Hematopoietic multipotent progenitor cell treated with erythropoietin and hydrocortisone succinate and interleukin-3 and kit ligand, for 6 days (in vitro differentiated cells): ENCODE results near the gene UROS.

Source experiments
- DNase-seq: peaks from one replicate; pipeline ENCODE4 v3.0.0-alpha.2; 2015

Gene UROS

GRCh38 chr10:125785791-125786190 is 37.3 kb downstream of the UROS start:
- DNase-seq, result no peak

- peak; percentile 8 for DNase-seq
Measured at GRCh38 chr10:125783957-125784356, 39.1 kb downstream of the UROS start.

- DNase-seq, result no peak
Measured at GRCh38 chr10:125783408-125783807, 39.6 kb downstream of the UROS start.

- DNase-seq, result no peak
Measured at GRCh38 chr10:125782616-125783015, 40.4 kb downstream of the UROS start.

GRCh38 chr10:125782054-125782453 is 41.0 kb downstream of the UROS start:
- DNase-seq, result no peak

GRCh38 chr10:125781374-125781773 is 41.7 kb downstream of the UROS start:
- no peak for DNase-seq

GRCh38 chr10:125779403-125780327 is 43.4 kb downstream of the UROS start:
- DNase-seq, result no peak

GRCh38 chr10:125778556-125778955 is 44.5 kb downstream of the UROS start:
- DNase-seq, result no peak

GRCh38 chr10:125777806-125778205 is 45.3 kb downstream of the UROS start:
- no peak for DNase-seq

GRCh38 chr10:125775491-125776106 is 47.5 kb downstream of the UROS start, which contains the start of gene MMP21:
Gene MMP21 (minus strand): TSS chr10:125775821. CDS start chr10:125775821, 0 bp downstream.
- no peak for DNase-seq

GRCh38 chr10:125774581-125775191 is 48.4 kb downstream of the UROS start:
- DNase-seq, result no peak

- no peak for DNase-seq
Measured at GRCh38 chr10:125773687-125774543, 49.1 kb downstream of the UROS start.

GRCh38 chr10:125772864-125773180 is 50.2 kb downstream of the UROS start:
- DNase-seq, result no peak

GRCh38 chr10:125772112-125772863 is 50.8 kb downstream of the UROS start:
- no peak for DNase-seq

GRCh38 chr10:125770844-125771243 is 52.2 kb downstream of the UROS start:
- DNase-seq, result no peak

- DNase-seq, result no peak
Measured at GRCh38 chr10:125769175-125769574, 53.9 kb downstream of the UROS start.

- DNase-seq, result peak; percentile 43
Measured at GRCh38 chr10:125768219-125768855, 54.7 kb downstream of the UROS start.

- DNase-seq, result no peak
Measured at GRCh38 chr10:125766511-125766910, 56.5 kb downstream of the UROS start.

- DNase-seq, result no peak
Measured at GRCh38 chr10:125765835-125766234, 57.2 kb downstream of the UROS start.

GRCh38 chr10:125762692-125763648 is 60.1 kb downstream of the UROS start:
- DNase-seq, result no peak
